PC-3 (cell line): Measurements from ENCODE around the gene ABAT.

Experiments
- EZH2 ChIP-seq: fragments of 300-600 bp; sonication (generic); IDR thresholded peaks from one replicate; pipeline ENCODE4 v1.6.1; 2017; ENCODE audit warnings: antibody characterized with exemption, mild to moderate bottlenecking, low read length; ENCODE audit not compliant: unreplicated experiment
- EZH2phosphoT487 ChIP-seq: fragments of 300-600 bp; sonication (generic); IDR thresholded peaks from 2 replicates; pipeline ENCODE4 v1.6.1; 2018; ENCODE audit warnings: mild to moderate bottlenecking, antibody characterized with exemption, low read length, borderline replicate concordance
- TF ChIP-seq, protein P1 (sequence below): fragments of 300-600 bp; sonication (generic); conservative IDR thresholded peaks from 2 replicates; pipeline ENCODE4 v1.5.1; 2017; ENCODE audit warnings: antibody characterized with exemption, low read depth, mild to moderate bottlenecking, low read length

DNA sequence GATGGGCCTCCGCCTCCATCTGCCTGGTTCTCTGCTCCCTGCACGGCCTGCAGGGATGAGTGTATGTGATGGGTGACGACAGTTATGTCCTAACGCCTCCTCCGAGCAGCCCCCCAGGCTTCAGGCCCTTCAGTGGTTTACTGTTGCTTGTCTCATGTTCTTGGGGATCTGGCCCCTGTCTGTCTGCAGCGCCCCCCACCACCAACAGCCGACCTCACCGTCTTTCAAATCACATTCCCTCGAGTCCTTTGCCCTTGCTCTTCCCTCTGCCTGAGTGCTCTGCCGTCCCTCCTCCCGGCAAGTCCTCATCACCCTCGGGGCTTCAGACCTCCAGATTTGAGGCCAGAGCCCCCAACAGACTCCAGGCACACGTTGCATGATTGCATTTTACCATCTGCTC is 34.7 kb upstream of the ABAT start:
- TF ChIP-seq EZH2 (no peak), EZH2phosphoT487 (no peak)
- TF ChIP-seq, protein P1, sequence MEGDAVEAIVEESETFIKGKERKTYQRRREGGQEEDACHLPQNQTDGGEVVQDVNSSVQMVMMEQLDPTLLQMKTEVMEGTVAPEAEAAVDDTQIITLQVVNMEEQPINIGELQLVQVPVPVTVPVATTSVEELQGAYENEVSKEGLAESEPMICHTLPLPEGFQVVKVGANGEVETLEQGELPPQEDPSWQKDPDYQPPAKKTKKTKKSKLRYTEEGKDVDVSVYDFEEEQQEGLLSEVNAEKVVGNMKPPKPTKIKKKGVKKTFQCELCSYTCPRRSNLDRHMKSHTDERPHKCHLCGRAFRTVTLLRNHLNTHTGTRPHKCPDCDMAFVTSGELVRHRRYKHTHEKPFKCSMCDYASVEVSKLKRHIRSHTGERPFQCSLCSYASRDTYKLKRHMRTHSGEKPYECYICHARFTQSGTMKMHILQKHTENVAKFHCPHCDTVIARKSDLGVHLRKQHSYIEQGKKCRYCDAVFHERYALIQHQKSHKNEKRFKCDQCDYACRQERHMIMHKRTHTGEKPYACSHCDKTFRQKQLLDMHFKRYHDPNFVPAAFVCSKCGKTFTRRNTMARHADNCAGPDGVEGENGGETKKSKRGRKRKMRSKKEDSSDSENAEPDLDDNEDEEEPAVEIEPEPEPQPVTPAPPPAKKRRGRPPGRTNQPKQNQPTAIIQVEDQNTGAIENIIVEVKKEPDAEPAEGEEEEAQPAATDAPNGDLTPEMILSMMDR, result no peak
